DND-41 (cell line): ENCODE results near the gene LRRC32.

ENCODE experiments used
- EZH2 ChIP-seq: IDR thresholded peaks from 3 replicates; pipeline ENCODE4 v1.6.1; 2012; ENCODE audit warnings: borderline replicate concordance, low read depth, mild to moderate bottlenecking, moderate library complexity, low read length, inconsistent platforms; ENCODE audit not compliant: severe bottlenecking
- TF ChIP-seq, protein P1 (sequence below): IDR thresholded peaks from 2 replicates; pipeline ENCODE4 v1.5.1; 2012; ENCODE audit warnings: borderline replicate concordance, low read length, moderate library complexity, mild to moderate bottlenecking; ENCODE audit not compliant: poor library complexity, severe bottlenecking; ENCODE audit errors: extremely low read depth

DNA sequence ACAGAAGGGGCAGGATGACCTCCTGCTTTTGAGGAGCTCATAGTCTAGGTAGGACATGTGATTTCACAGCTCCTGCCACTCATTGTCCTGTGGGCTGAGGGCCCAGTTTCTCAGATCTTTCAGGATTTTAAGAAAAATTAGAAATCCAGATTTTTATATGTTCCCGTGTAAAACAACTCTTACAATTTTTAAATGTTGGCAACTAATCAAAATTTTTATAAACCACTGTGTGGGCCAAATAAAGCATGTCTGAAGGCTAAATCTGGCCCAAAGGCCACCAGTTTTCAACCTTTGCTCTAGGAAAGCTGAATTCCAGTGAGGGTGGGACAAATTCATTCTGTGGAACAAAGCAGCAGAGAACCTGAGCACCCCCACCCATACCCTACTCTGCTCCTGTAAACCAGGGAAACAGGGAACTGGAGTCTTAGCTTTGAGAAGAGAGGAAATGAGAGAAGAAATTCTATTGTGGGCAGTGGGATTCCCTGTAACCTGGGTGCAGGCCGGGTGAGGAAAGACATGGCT is 20.6 kb downstream of the LRRC32 start:
- TF ChIP-seq, protein P1, sequence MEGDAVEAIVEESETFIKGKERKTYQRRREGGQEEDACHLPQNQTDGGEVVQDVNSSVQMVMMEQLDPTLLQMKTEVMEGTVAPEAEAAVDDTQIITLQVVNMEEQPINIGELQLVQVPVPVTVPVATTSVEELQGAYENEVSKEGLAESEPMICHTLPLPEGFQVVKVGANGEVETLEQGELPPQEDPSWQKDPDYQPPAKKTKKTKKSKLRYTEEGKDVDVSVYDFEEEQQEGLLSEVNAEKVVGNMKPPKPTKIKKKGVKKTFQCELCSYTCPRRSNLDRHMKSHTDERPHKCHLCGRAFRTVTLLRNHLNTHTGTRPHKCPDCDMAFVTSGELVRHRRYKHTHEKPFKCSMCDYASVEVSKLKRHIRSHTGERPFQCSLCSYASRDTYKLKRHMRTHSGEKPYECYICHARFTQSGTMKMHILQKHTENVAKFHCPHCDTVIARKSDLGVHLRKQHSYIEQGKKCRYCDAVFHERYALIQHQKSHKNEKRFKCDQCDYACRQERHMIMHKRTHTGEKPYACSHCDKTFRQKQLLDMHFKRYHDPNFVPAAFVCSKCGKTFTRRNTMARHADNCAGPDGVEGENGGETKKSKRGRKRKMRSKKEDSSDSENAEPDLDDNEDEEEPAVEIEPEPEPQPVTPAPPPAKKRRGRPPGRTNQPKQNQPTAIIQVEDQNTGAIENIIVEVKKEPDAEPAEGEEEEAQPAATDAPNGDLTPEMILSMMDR, result no peak
- no peak for TF ChIP-seq EZH2
